Activated CD4-positive, alpha-beta T cell treated with anti-CD3 and anti-CD28 coated beads for 48 hours (primary cell): Measurements from ENCODE around the gene GLYATL1B.
"Not testable (repeated sequence)": the region's sequence is repeated elsewhere in the genome, so short reads cannot be mapped to it uniquely, and the experiment has no call there.

Experiments
- DNase-seq: peaks from one replicate; pipeline ENCODE4 v3.0.0-alpha.2; 2020

GLYATL1B gene

GRCh38 chr11:59097113-59097708 is 11.1 kb downstream of the GLYATL1B start:
- DNase-seq: peak; percentile 78

- not testable (repeated sequence) for DNase-seq
Measured at GRCh38 chr11:59097938-59098337, 11.8 kb downstream of the GLYATL1B start.

- DNase-seq: peak; percentile 82
Measured at GRCh38 chr11:59102259-59102765, 16.2 kb downstream of the GLYATL1B start.

GRCh38 chr11:59106363-59107336 is 20.5 kb downstream of the GLYATL1B start, which contains the start of gene FAM111B:
TSS of gene FAM111B (plus strand) at chr11:59107237. CDS start at chr11:59109626, 2,389 bp downstream.
- DNase-seq: peak; percentile 82

GRCh38 chr11:59107721-59108120 is 21.6 kb downstream of the GLYATL1B start:
- peak; percentile 33 for DNase-seq

- DNase-seq: no peak
Measured at GRCh38 chr11:59112494-59112893, 26.4 kb downstream of the GLYATL1B start.

GRCh38 chr11:59114344-59114743 is 28.2 kb downstream of the GLYATL1B start:
- no peak for DNase-seq

- no peak for DNase-seq
Measured at GRCh38 chr11:59115553-59115952, 29.4 kb downstream of the GLYATL1B start.

GRCh38 chr11:59117774-59118173 is 31.7 kb downstream of the GLYATL1B start:
- no peak for DNase-seq

- DNase-seq: no peak
Measured at GRCh38 chr11:59119826-59120225, 33.7 kb downstream of the GLYATL1B start.

- DNase-seq: peak; percentile 92
Measured at GRCh38 chr11:59135648-59136461, 49.7 kb downstream of the GLYATL1B start.

- not testable (repeated sequence) for DNase-seq
Measured at GRCh38 chr11:59136551-59136950, 50.4 kb downstream of the GLYATL1B start.

GRCh38 chr11:59137190-59137589 is 51.1 kb downstream of the GLYATL1B start:
- DNase-seq: no peak

GRCh38 chr11:59138643-59139042 is 52.5 kb downstream of the GLYATL1B start:
- no peak for DNase-seq

GRCh38 chr11:59141191-59141590 is 55.1 kb downstream of the GLYATL1B start:
- DNase-seq: no peak

GRCh38 chr11:59141673-59142460 is 55.8 kb downstream of the GLYATL1B start:
- no peak for DNase-seq

GRCh38 chr11:59142530-59143507 is 56.7 kb downstream of the GLYATL1B start, which contains the start of gene FAM111A:
TSS of gene FAM111A (plus strand) at chr11:59142856. CDS start at chr11:59148873, 6,017 bp downstream.
- peak; percentile 87 for DNase-seq

GRCh38 chr11:59144096-59144495 is 58.0 kb downstream of the GLYATL1B start:
- no peak for DNase-seq
